GM23248 (cell line): ENCODE results near the gene PHF21B.

Experiments
- EZH2 ChIP-seq: fragments of 200-600 bp; sonication (generic); IDR thresholded peaks from 2 replicates; pipeline ENCODE4 v1.6.1; 2018; ENCODE audit warnings: antibody characterized with exemption, mild to moderate bottlenecking; ENCODE audit not compliant: insufficient read depth, poor library complexity, severe bottlenecking
- EZH2phosphoT487 ChIP-seq: fragments of 200-600 bp; sonication (generic); IDR thresholded peaks from 2 replicates; pipeline ENCODE4 v1.6.1; 2018; ENCODE audit warnings: antibody characterized with exemption, moderate library complexity, mild to moderate bottlenecking, low read depth; ENCODE audit not compliant: insufficient read depth

GRCh38 chr22:45033136-45033535 is 23.3 kb upstream of the PHF21B start:
- TF ChIP-seq EZH2: no peak
- no peak for TF ChIP-seq EZH2phosphoT487
